Measurements from ENCODE around the gene HORMAD2.
"Not testable (repeated sequence)": the region's sequence is repeated elsewhere in the genome, so short reads cannot be mapped to it uniquely, and the experiment has no call there.

Gene HORMAD2

GRCh38 chr22:30195245-30196140 lies 115.2 kb downstream of the HORMAD2 start:
- DNase-seq: peak; percentile 67

- peak; percentile 86 for DNase-seq
Observed at GRCh38 chr22:30196141-30196879, 116.0 kb downstream of the HORMAD2 start.

GRCh38 chr22:30196880-30197336 lies 116.6 kb downstream of the HORMAD2 start:
- no peak for DNase-seq

- DNase-seq: no peak
Observed at GRCh38 chr22:30197389-30197788, 117.1 kb downstream of the HORMAD2 start.

GRCh38 chr22:30198152-30198825 lies 118.0 kb downstream of the HORMAD2 start:
- no peak for DNase-seq

GRCh38 chr22:30198921-30199320 lies 118.7 kb downstream of the HORMAD2 start:
- peak; percentile 69 for DNase-seq

GRCh38 chr22:30200905-30201304 lies 120.6 kb downstream of the HORMAD2 start:
- DNase-seq: not testable (repeated sequence)

GRCh38 chr22:30201945-30202344 lies 121.7 kb downstream of the HORMAD2 start:
- DNase-seq: no peak

GRCh38 chr22:30202531-30203006 lies 122.3 kb downstream of the HORMAD2 start:
- no peak for DNase-seq

GRCh38 chr22:30204015-30204741 lies 123.9 kb downstream of the HORMAD2 start:
- no peak for DNase-seq

GRCh38 chr22:30204742-30205111 lies 124.5 kb downstream of the HORMAD2 start:
- DNase-seq: no peak

GRCh38 chr22:30205281-30206115 lies 125.2 kb downstream of the HORMAD2 start:
- DNase-seq: no peak

- no peak for DNase-seq
Observed at GRCh38 chr22:30206944-30207343, 126.7 kb downstream of the HORMAD2 start.

- no peak for DNase-seq
Observed at GRCh38 chr22:30208631-30209603, 128.7 kb downstream of the HORMAD2 start.

GRCh38 chr22:30209642-30210041 lies 129.4 kb downstream of the HORMAD2 start:
- DNase-seq: no peak

GRCh38 chr22:30210235-30210909 lies 130.1 kb downstream of the HORMAD2 start:
- no peak for DNase-seq

GRCh38 chr22:30211124-30211820 lies 131.0 kb downstream of the HORMAD2 start:
- DNase-seq: no peak

GRCh38 chr22:30212363-30212995 lies 132.2 kb downstream of the HORMAD2 start:
- peak; percentile 80 for DNase-seq
